ENCODE measurements around the gene OR2G2.

OR2G2 gene, protein sequence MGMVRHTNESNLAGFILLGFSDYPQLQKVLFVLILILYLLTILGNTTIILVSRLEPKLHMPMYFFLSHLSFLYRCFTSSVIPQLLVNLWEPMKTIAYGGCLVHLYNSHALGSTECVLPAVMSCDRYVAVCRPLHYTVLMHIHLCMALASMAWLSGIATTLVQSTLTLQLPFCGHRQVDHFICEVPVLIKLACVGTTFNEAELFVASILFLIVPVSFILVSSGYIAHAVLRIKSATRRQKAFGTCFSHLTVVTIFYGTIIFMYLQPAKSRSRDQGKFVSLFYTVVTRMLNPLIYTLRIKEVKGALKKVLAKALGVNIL

DNA sequence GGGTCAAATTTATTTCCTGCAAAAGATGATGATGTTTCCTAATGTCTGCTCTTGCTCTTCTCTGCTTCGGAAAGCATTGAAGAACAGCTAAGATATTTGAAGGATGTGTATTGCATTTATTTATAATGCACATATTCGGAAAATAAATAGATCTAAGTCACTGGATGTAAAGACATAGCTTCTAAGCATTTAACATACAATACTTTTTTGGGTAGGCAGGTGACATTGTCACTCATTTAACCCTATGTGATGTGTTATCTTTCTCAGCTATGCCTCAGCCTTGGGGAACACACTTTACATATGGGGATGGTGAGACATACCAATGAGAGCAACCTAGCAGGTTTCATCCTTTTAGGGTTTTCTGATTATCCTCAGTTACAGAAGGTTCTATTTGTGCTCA, at the start of gene OR2G2:
OR2G2 (plus strand) TSS at position 301 of the 400 bp plus-strand sequence; CDS start at position 301, 0 bp downstream.
- DNase-seq (ENCODE audit: low read depth), result no peak
- TF ChIP-seq, protein P1, sequence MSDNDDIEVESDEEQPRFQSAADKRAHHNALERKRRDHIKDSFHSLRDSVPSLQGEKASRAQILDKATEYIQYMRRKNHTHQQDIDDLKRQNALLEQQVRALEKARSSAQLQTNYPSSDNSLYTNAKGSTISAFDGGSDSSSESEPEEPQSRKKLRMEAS (IDR thresholded peaks at IDR 0.05; ENCODE audit: low read depth, low read length), result no peak
- TF ChIP-seq MYC (IDR thresholded peaks at IDR 0.05; ENCODE audit: low read depth, low read length), result no peak
- no peak for TF ChIP-seq CTCF (IDR thresholded peaks at IDR 0.05; ENCODE audit: low read depth, low read length)
- TF ChIP-seq POLR2A (IDR thresholded peaks at IDR 0.05; ENCODE audit: extremely low read depth, insufficient read length), result no peak

GRCh38 chr1:247538561-247538960, 49.6 kb upstream of the OR2G2 start:
- H3K4me3 ChIP-seq (ENCODE audit: low read depth, low read length), result no peak overlapping the region
- no peak for DNase-seq (ENCODE audit: low read depth)
- TF ChIP-seq POLR2A (IDR thresholded peaks at IDR 0.05; ENCODE audit: extremely low read depth, insufficient read length), result no peak
- no peak for TF ChIP-seq MYC (IDR thresholded peaks at IDR 0.05; ENCODE audit: low read depth, low read length)
- TF ChIP-seq, protein P1 (IDR thresholded peaks at IDR 0.05; ENCODE audit: low read depth, low read length), result no peak
- TF ChIP-seq CTCF (IDR thresholded peaks at IDR 0.05; ENCODE audit: low read depth, low read length), result no peak

More for the DNA sequence above, at the start of gene OR2G2:
- no peak within 1 kb of the TSS for H3K4me3 ChIP-seq (ENCODE audit: low read depth, low read length)

- TF ChIP-seq, protein P1 (IDR thresholded peaks at IDR 0.05; ENCODE audit: low read depth, low read length), result no peak
- TF ChIP-seq MYC (IDR thresholded peaks at IDR 0.05; ENCODE audit: low read depth, low read length) (no peak), POLR2A (IDR thresholded peaks at IDR 0.05; ENCODE audit: extremely low read depth, insufficient read length) (no peak), CTCF (IDR thresholded peaks at IDR 0.05; ENCODE audit: low read depth, low read length) (no peak)
- no peak overlapping the region for H3K4me3 ChIP-seq (ENCODE audit: low read depth, low read length)
- peak; percentile 8 for DNase-seq (ENCODE audit: low read depth)
Observed at GRCh38 chr1:247539215-247539614, 48.9 kb upstream of the OR2G2 start.

- no peak overlapping the region for H3K4me3 ChIP-seq (ENCODE audit: low read depth, low read length)
- peak; percentile 37 for DNase-seq (ENCODE audit: low read depth)
- TF ChIP-seq CTCF (IDR thresholded peaks at IDR 0.05; ENCODE audit: low read depth, low read length), result no peak
- no peak for TF ChIP-seq POLR2A (IDR thresholded peaks at IDR 0.05; ENCODE audit: extremely low read depth, insufficient read length)
- TF ChIP-seq MYC (IDR thresholded peaks at IDR 0.05; ENCODE audit: low read depth, low read length), result no peak
- TF ChIP-seq, protein P1 (IDR thresholded peaks at IDR 0.05; ENCODE audit: low read depth, low read length), result no peak
Observed at GRCh38 chr1:247540581-247540980, 47.6 kb upstream of the OR2G2 start.

GRCh38 chr1:247542811-247543210, 45.3 kb upstream of the OR2G2 start:
- TF ChIP-seq POLR2A (IDR thresholded peaks at IDR 0.05; ENCODE audit: extremely low read depth, insufficient read length) (no peak), MYC (IDR thresholded peaks at IDR 0.05; ENCODE audit: low read depth, low read length) (no peak), CTCF (IDR thresholded peaks at IDR 0.05; ENCODE audit: low read depth, low read length) (no peak)
- TF ChIP-seq, protein P1 (IDR thresholded peaks at IDR 0.05; ENCODE audit: low read depth, low read length), result no peak
- no peak overlapping the region for H3K4me3 ChIP-seq (ENCODE audit: low read depth, low read length)
- DNase-seq (ENCODE audit: low read depth), result peak; percentile 10
